Glutamatergic neuron (in vitro differentiated cells): Measurements from ENCODE around the gene KRT82. TPM values are rescaled to one million over a fixed set of nuclear protein-coding genes. Genes with fewer than 3 reads are reported as not detected.

Experiments
- DNase-seq: peaks from one replicate; pipeline ENCODE4 v3.0.0; 2022
- H3K27ac Mint-ChIP-seq: one replicate; pipeline ENCODE4 v1.8.0; 2020; ENCODE audit warnings: mild to moderate bottlenecking, mixed read lengths, inconsistent platforms; ENCODE audit not compliant: unreplicated experiment
- H3K27me3 Mint-ChIP-seq: one replicate; pipeline ENCODE4 v1.8.0; 2020; ENCODE audit warnings: mild to moderate bottlenecking, moderate library complexity, mixed read lengths, inconsistent platforms; ENCODE audit not compliant: unreplicated experiment
- H3K36me3 Mint-ChIP-seq: one replicate; pipeline ENCODE4 v1.8.0; 2020; ENCODE audit warnings: mild to moderate bottlenecking, mixed read lengths, inconsistent platforms; ENCODE audit not compliant: unreplicated experiment
- H3K4me1 Mint-ChIP-seq: one replicate; pipeline ENCODE4 v1.8.0; 2020; ENCODE audit warnings: mild to moderate bottlenecking, low read depth, mixed read lengths, inconsistent platforms; ENCODE audit not compliant: unreplicated experiment
- H3K4me3 Mint-ChIP-seq: one replicate; pipeline ENCODE4 v1.8.0; 2020; ENCODE audit warnings: mild to moderate bottlenecking, mixed read lengths, inconsistent platforms; ENCODE audit not compliant: unreplicated experiment
- H3K9me3 Mint-ChIP-seq: one replicate; pipeline ENCODE4 v1.8.0; 2020; ENCODE audit warnings: mild to moderate bottlenecking, moderate library complexity, mixed read lengths, inconsistent platforms; ENCODE audit not compliant: unreplicated experiment
- total RNA-seq: library from RNA; stranded (reverse); fragmentation: NEBNext Ultra II Directional; extraction: Animal tissue kit (Norgen Biotek cat#: 25700); gene quantifications from one replicate; pipeline ENCODE4 v1.2.1, GENCODE V29; 2021; ENCODE audit not compliant: unreplicated experiment
- TF ChIP-seq, protein P1 (sequence below): fragments of 200-600 bp; sonication (generic); IDR thresholded peaks from one replicate; pipeline ENCODE4 v1.5.0; 2021; ENCODE audit not compliant: partially characterized antibody, unreplicated experiment

Gene KRT82
- total RNA-seq, 1 donor from 2014 or later = not detected

DNA sequence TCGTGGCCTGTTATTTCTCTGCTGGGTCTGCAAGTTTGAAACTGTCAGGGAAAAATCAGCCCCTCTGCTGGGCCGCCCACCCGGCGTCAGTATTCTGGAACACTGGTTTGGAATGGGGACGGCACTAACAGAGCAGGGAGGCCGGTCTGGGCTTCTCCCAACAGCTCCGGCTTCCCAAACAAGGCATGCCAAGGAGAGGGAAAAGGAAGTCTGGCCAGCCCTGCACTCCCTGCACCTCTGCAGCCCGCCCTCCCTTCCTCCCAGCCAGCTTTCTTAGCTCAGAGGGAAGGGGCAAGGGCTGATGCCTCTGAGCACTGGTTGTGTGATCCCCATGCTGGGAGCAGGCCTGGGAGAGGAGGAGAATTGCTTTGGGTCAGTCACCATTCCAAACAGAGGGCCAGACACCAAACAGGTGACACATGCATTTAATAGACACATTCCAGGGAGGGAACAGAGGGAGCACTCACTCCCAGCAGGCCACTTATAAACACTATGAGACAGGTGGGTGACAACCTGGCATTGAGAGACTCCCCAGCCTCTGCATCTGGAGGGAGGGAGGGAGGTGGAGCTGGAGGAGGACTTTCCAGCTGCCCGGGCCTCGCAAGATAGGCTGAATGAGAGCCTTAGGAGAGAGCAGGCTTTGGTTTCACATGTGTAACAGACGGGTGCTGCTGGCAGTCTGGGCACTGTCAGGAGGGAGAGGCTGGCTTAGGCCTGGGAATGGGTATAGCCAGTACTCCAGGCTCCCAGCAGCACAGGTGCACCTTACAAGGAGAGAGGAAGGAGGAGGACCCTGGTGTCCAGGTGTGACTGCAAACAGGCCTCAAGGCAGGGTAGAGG is 17.7 kb upstream of the KRT82 start:
- Mint-ChIP-seq H3K36me3 (no peaks in the 10 kb centered on the region), H3K9me3 (peaks cover 6% of the 10 kb centered on the region), H3K27me3 (peaks cover 2% of the 10 kb centered on the region), H3K4me1 (no peaks in the 10 kb centered on the region), H3K27ac (no peak overlapping the region), H3K4me3 (no peak overlapping the region)
- TF ChIP-seq, protein P1, sequence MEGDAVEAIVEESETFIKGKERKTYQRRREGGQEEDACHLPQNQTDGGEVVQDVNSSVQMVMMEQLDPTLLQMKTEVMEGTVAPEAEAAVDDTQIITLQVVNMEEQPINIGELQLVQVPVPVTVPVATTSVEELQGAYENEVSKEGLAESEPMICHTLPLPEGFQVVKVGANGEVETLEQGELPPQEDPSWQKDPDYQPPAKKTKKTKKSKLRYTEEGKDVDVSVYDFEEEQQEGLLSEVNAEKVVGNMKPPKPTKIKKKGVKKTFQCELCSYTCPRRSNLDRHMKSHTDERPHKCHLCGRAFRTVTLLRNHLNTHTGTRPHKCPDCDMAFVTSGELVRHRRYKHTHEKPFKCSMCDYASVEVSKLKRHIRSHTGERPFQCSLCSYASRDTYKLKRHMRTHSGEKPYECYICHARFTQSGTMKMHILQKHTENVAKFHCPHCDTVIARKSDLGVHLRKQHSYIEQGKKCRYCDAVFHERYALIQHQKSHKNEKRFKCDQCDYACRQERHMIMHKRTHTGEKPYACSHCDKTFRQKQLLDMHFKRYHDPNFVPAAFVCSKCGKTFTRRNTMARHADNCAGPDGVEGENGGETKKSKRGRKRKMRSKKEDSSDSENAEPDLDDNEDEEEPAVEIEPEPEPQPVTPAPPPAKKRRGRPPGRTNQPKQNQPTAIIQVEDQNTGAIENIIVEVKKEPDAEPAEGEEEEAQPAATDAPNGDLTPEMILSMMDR = no peak
- no peak for DNase-seq

DNA sequence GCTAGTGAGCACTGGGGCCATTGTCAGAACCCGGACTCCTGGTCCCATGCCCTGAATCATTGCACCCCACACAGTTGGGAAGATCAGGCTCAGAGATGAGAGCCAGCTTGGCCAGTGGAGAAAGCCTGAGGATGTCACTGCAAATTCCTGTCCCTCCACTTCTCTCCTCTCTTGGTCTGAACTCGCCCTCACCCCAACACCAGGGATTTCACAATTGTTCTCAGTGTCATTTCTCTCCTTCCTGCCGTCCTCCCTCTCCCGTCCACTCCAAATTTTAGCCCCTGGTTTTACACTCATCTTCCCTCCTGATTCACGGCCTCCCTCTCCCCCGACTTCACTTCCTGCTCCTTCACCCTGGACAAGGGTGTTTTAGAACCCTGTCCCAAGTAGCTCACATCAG is 16.9 kb upstream of the KRT82 start:
- Mint-ChIP-seq H3K36me3 (no peaks in the 10 kb centered on the region), H3K27ac (no peak overlapping the region), H3K4me3 (no peak overlapping the region), H3K27me3 (peaks cover 3% of the 10 kb centered on the region), H3K9me3 (peaks cover 6% of the 10 kb centered on the region), H3K4me1 (no peaks in the 10 kb centered on the region)
- DNase-seq = no peak
- TF ChIP-seq, protein P1 = no peak

DNA sequence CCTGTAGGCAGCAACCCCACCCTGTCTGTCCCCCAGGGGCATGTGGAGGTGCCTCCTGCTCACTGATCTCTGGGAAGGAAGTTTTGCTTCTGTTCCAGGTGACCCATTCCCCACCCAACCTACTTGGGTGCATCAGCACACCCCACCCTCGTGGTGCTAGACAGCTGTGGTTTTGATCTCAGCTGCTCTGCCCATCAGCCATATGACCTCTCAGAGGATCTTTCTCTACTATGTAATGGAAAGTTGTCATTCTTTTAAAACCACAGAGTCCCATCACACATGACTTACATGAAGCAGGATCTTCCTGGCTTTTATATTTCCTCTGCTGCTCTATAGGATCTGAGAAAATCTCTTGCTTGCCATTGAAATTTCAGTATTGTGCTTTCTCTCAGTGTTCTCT is 13.5 kb upstream of the KRT82 start:
- peaks cover 5% of the 10 kb centered on the region for H3K9me3 Mint-ChIP-seq
- H3K36me3 Mint-ChIP-seq = no peaks in the 10 kb centered on the region
- H3K27ac Mint-ChIP-seq = no peak overlapping the region
- DNase-seq = no peak
- H3K27me3 Mint-ChIP-seq = peaks cover 3% of the 10 kb centered on the region
- no peaks in the 10 kb centered on the region for H3K4me1 Mint-ChIP-seq
- TF ChIP-seq, protein P1 = no peak
- no peak overlapping the region for H3K4me3 Mint-ChIP-seq

DNA sequence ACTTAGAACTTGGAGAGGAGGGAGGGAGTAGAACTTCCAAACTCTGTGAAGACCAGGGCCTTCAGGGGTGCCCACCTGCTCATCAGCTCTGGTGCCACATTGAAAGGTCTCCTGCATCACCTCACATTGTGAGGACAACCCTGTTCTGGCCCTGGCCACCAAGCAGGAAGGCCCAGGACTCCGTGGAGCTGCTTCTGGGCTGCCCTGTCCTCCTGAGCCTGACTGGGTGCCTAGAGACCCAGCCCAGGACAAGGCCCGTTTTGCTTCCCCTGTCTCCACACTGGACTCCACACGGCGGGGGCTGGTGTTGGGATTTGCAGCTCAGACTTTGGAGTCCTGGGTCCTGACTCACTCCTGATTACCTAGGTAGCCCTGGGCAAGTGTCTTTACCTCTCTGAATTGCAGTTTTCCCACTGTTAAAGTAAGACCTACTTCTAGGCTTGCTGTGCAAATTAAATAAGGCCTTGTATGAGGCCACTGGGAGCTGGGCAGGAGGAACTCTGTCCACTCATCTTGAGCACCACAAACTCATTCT is 12.5 kb upstream of the KRT82 start:
- Mint-ChIP-seq H3K36me3 (no peaks in the 10 kb centered on the region), H3K27ac (no peak overlapping the region), H3K27me3 (peaks cover 3% of the 10 kb centered on the region), H3K4me1 (no peaks in the 10 kb centered on the region), H3K9me3 (peaks cover 5% of the 10 kb centered on the region), H3K4me3 (no peak overlapping the region)
- no peak for DNase-seq
- TF ChIP-seq, protein P1 = no peak

DNA sequence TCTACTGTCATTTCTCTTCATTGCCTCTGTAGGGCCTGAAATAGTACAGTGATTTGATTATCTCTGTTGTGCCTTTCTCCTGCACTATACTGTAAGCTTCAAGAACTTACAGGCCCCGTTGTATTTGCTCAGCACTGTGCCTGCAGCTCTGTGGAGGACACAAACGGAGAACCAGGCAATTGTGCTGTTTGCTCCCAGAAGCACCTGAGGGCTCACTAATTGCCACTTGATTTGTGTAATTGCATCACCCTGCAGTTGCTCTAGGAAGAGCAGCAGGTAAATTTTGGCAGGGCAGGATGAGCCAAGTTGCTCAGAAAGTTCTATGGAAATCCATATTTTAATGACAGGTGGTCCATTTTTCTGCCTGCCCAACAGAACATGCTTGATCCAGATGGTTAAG is 11.6 kb upstream of the KRT82 start:
- peaks cover 1% of the 10 kb centered on the region for H3K36me3 Mint-ChIP-seq
- H3K9me3 Mint-ChIP-seq = peaks cover 5% of the 10 kb centered on the region
- DNase-seq = no peak
- no peak overlapping the region for H3K27ac Mint-ChIP-seq
- peaks cover 3% of the 10 kb centered on the region for H3K27me3 Mint-ChIP-seq
- TF ChIP-seq, protein P1 = no peak
- no peak overlapping the region for H3K4me3 Mint-ChIP-seq
- H3K4me1 Mint-ChIP-seq = no peaks in the 10 kb centered on the region
